ENCODE measurements around the gene IPP.
"Not testable (repeated sequence)": the region's sequence is repeated elsewhere in the genome, so short reads cannot be mapped to it uniquely, and the experiment has no call there.

Gene IPP

DNA sequence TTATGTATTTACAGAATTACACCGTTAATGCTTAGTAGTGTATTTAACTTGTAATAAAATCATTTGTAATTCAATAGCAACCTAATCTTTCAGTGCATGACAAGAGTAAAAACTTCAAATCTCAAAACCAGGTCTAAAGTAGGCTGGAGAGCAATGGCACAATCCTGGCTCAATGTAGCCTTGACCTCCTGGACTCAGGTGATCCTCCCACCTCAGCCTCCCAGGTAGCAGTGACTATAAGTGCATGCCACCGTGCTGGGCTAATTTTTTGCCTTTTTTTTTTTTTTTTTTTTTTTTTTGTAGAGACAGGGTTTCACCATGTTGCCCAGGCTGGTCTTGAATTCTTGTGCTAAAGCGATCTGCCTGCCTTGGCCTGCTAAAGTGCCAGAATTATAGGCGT lies 11.3 kb downstream of the IPP start:
- no peak for DNase-seq

DNA sequence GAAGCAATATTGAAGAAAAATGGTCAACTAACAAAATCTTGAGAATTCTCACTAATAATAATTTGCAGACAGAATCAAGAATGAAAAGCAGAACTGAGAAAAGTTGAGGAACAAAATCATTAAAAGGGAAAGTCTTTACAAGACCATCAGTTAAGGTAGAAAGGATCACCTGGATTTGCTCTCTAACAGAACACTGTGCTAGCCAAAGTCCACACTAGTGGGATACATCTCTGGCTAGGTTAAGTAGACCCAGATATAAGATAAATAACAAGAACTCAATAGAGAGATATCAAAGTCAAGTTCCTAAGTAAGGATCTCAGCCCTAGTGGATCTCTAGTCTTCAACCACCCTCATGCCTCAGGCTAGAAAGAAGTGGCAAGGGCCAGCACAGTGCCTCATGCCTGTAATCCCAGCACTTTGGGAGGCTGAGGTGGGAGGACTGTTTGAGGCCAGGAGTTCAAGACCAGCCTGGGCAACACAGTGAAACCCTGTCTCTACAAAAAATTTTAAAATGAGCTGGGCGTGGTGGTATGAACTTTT lies 19.6 kb downstream of the IPP start:
- no peak for DNase-seq

- DNase-seq, result peak; percentile 54
Observed at GRCh38 chr1:45730075-45730779, 20.2 kb downstream of the IPP start.

GRCh38 chr1:45726007-45726406 lies 24.4 kb downstream of the IPP start:
- DNase-seq, result not testable (repeated sequence)

DNA sequence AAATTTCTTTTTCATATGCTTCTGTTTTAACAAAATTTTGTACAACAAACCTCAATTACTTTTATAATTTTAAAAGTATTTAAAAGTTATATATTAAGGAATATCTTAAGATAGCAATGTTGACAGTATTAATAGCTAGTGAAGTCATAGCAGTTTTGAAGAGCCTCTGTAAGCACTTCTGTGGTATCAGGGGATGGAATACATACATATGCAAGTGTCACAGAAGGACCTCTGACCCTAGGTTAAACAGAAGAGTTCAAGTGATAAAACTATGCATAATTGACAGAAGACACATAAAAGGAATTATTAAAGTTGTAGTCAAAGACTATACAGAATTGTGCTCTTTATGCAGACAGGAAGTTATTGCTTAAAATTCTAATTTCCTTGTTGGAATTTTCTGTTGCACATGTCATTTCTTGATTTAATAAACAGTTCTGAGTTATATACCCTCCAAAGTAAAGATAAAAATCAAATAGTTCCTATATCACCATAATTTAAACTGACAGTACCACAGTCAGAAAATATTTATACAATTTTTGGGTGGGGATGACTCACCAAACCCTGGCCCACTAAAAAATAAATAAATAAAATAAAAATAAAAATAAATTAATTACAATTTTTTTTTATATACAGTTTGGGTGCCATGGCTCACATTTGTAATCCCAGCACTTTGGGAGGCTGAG lies 27.1 kb downstream of the IPP start:
- peak; percentile 0 for DNase-seq

- peak; percentile 72 for DNase-seq
Observed at GRCh38 chr1:45722809-45723208, 27.6 kb downstream of the IPP start.

- DNase-seq, result no peak
Observed at GRCh38 chr1:45721207-45721606, 29.2 kb downstream of the IPP start.

DNA sequence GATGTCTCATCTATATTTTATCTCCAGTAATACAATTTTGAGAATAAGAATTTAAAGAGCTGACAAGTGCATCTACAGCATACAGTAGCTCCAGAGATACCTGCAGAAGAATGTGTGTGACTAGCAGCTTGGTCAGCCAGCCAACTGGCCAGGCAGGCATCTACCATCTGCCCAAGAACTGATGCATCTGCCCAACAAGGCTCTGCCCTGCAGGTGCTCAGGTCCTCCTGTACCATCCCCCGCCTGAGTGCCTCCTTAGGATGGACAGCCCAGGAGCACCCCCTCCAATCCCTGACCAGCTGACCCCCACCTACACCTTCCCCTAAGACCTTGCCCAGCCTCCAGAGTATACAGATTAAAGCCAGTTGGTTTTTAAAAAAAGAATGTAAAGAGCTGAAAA lies 32.2 kb downstream of the IPP start:
- DNase-seq, result no peak

- DNase-seq, result not testable (repeated sequence)
Observed at GRCh38 chr1:45717386-45717785, 33.1 kb downstream of the IPP start.

- DNase-seq, result no peak
Observed at GRCh38 chr1:45716700-45717099, 33.8 kb downstream of the IPP start.

GRCh38 chr1:45713711-45714110 lies 36.7 kb downstream of the IPP start:
- DNase-seq, result no peak

DNA sequence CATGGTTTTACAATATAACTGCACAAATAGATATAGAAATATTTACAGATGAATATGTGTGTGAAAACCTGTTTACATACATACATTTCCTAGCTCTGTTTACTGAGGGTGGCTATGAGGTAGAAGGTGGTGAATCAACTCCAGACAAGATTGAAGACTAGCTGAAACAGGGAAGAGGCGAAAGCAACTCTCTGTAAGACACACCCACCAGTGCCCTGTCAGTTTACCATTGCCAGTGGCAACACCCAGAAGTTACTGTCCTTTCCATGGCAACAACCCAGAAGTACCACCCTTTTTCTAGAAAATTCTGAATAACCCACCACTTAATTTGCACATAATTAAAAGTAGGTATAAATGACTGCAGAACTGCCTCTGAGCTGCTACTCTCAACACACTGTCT lies 45.8 kb downstream of the IPP start:
- no peak for DNase-seq

GRCh38 chr1:45694823-45695222 lies 55.6 kb downstream of the IPP start:
- no peak for DNase-seq

GRCh38 chr1:45693811-45694210 lies 56.6 kb downstream of the IPP start:
- DNase-seq, result not testable (repeated sequence)

DNA sequence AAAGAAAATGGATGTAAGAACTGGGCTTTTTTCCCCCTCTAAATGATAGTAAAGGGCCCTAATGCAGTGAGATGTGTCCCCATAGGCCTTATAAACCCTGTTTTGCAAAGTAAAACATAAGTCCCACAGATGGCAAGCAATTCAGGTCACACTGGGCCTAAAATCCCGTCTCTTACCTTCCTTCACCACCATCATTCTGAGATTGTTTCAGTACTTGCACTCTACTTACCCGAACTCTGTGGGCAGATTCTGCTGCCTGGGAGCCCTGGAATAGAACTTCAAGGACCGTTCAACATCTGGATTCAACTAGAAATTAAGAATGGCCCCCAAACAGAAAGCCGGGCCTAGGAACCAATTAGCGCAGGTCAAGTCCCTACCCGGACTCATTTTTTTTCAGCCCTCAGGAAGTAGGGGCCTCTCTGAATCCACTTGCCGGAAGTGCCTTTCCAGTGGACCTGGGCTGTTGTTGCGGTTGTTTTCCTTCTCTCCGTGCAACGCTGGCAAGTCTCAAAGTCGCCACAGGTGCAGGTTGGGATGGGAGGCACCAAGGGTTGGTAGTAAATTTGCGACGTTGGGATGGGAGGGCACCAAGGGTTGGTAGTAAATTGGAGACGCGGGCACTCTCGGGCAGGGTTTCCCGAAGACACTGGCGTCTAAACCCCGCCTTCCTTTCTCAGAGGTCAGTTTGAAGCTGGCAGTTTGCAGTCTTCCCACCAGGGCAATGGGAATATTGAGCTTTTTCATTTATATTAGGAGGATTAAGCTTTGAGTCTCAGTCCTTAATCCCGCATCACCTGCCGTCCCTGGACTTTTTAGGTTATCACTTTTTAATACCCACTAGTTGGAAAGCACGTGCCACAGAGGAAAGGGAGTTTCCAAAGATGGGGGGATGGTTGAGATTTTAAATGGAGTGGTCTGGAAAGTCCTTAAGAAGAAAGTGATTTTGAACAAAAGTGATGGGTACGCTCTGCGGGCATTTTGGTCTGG lies 62.4 kb downstream of the IPP start, which contains the start of gene TMEM69:
TSS of gene TMEM69 (plus strand) at position 428 of the 987 bp plus-strand sequence. CDS start 2,888 bp downstream, outside the sequence.
- peak; percentile 84 for DNase-seq

DNA sequence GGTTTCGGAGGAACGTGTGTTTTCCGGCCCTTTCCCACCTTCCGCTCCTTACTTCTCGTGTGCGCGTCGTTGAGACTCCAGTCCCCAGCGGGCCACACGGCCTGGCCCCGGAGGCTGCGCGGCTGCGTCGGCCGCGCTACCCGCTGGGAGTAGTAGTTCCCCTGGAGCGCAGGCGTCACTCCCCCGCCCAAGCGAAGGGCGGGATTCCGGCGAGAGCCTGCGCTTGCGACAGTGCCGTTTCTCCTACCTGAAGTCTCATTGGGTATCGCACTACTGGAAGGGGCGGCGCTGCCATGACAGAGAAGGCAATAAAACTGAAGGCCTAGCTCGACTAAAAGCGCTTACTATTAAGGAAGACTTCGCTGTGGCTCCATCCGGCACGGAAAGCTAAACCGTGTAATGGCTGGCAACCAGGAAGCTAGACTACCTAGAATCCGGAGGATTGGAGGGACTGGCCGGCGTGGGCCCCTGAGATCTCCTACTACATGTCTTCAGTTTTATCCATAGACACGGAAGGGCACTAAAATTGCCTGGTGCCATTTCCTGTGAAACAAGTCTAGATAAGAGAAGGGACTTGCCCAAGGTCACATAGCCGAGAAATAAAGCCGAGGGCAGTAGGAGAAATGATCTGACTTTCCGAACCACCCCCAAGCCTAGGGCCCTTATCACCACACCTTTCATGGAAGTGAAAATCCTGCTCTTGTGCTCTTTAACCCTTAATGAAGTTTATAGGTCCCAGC lies 63.3 kb downstream of the IPP start:
- peak; percentile 100 for DNase-seq

- DNase-seq, result peak; percentile 98
Observed at GRCh38 chr1:45686288-45687013, 64.0 kb downstream of the IPP start, which contains the start of gene GPBP1L1. Gene GPBP1L1 (minus strand): TSS chr1:45686533. CDS start chr1:45659087, 27,446 bp downstream.

- DNase-seq, result peak; percentile 31
Observed at GRCh38 chr1:45686015-45686287, 64.5 kb downstream of the IPP start.

DNA sequence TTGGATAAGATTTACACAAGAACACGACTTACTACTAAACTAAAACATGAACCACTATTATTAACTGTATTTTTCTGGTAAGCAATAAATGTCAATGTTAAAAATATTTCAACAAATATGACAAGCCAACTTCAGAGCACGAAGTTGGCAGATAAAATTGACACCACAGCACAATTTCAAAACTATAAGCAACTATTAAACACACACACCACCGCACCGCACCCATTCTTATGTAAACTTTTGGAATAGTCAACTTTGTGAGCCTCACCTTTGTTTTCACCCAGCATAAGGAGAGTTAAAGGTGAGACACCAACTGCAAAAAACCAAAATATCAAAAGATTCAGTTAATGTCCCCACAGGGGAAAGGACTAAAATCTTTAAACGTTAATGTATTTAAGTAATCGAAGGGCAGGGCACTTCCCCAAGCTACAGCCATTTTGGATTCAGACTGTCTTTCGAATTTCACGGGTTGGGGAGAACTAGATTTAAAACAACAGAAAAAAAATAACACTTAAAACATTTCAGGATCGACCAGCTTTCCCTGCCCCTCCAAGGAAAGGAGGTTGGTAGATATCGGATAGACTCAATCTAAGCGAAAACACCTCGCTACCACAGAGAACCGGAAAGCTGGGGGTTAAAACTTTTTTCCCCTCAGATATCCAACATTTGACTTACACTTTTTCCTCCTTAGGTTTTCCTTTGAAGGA lies 65.0 kb downstream of the IPP start:
- DNase-seq, result peak; percentile 48

- DNase-seq, result no peak
Observed at GRCh38 chr1:45684402-45684801, 66.1 kb downstream of the IPP start.

GRCh38 chr1:45682942-45683341 lies 67.5 kb downstream of the IPP start:
- no peak for DNase-seq
